Left renal cortex interstitium (tissue), 4 donors: ENCODE data around the gene C4orf17. TPM values are rescaled to one million over a fixed set of nuclear protein-coding genes. Genes with fewer than 3 reads are reported as not detected.

Experiments
- polyA plus RNA-seq, 4 donors: library from polyadenylated mRNA; unstranded; fragments of 120-200 nt; gene quantifications; one replicate each; pipeline ENCODE4 v1.2.1, GENCODE V29; 2013; ENCODE audit not compliant: insufficient read length in 4 of 4

The C4orf17 gene
- polyA plus RNA-seq, 4 donors, result 0.16 to 0.31 (median 0.23) TPM

Other genes with a start within 250 kb of the C4orf17 start
- 1 to 10 TPM in 2 of 4 donors, under 1 TPM in 2; 0.11 to 5.3 (median 1.2) TPM for gene ADH1A, start 220.0 kb upstream of the C4orf17 start, polyA plus RNA-seq
- 10 to 100 TPM; 19.9 to 28.9 (median 23.2) TPM for gene ADH1B, start 189.6 kb upstream of the C4orf17 start, polyA plus RNA-seq
- gene ADH1C, start 158.3 kb upstream of the C4orf17 start, polyA plus RNA-seq, result 100 to 1,000 TPM in 3 of 4 donors, 10 to 100 TPM in 1; 86.3 to 149 (median 117) TPM
- gene ADH7, start 75.7 kb upstream of the C4orf17 start, polyA plus RNA-seq, result not detected
- 10 to 100 TPM; 14.2 to 18.2 (median 16.3) TPM for gene TRMT10A, start 53.0 kb downstream of the C4orf17 start, polyA plus RNA-seq
- 10 to 100 TPM in 3 of 4 donors, 1 to 10 TPM in 1; 5.8 to 15.8 (median 11.4) TPM for gene MTTP, start 63.8 kb downstream of the C4orf17 start, polyA plus RNA-seq
- 1 to 10 TPM in 1 of 4 donors, under 1 TPM in 3; 0.77 to 1.0 (median 0.81) TPM for gene C4orf54, start 146.8 kb downstream of the C4orf17 start, polyA plus RNA-seq